GM12878 (cell line): ENCODE results near the gene RRAGD. TPM values are rescaled to one million over a fixed set of nuclear protein-coding genes. Genes with fewer than 3 reads are reported as not detected.

Experiments
- BCL11A ChIP-seq: IDR thresholded peaks from 2 replicates; pipeline ENCODE4 v1.6.1; 2011; ENCODE audit warnings: low read depth, low read length
- BCL3 ChIP-seq: IDR thresholded peaks from 2 replicates; pipeline ENCODE4 v1.6.1; 2011; ENCODE audit warnings: borderline replicate concordance, low read depth, mild to moderate bottlenecking, moderate library complexity, low read length; ENCODE audit not compliant: insufficient read depth, poor library complexity, severe bottlenecking
- CHD4 ChIP-seq: fragments of 200-600 bp; sonication (generic); IDR thresholded peaks from 2 replicates; pipeline ENCODE4 v1.6.1; 2016; ENCODE audit warnings: mild to moderate bottlenecking
- EGR1 ChIP-seq, 2 experiments: IDR thresholded peaks; 1 replicate in 1 of 2; 2 replicates in 1 of 2; pipeline ENCODE4 v1.6.1; 2011 to 2012; ENCODE audit warnings: low read depth in 2 of 2, low read length in 2 of 2, borderline replicate concordance in 1 of 2, mild to moderate bottlenecking in 1 of 2, moderate library complexity in 1 of 2
- ELK1 ChIP-seq: IDR thresholded peaks from 2 replicates; pipeline ENCODE4 v1.6.1; 2012; ENCODE audit warnings: low read depth, low read length, improper control_type of control experiment
- ETV6 ChIP-seq, 2 experiments: fragments of 450-650 bp in 1 of 2; IDR thresholded peaks in 1 of 2; conservative IDR thresholded peaks in 1 of 2; 2 replicates each; pipeline ENCODE4 v1.6.1; 2014; ENCODE audit warnings: antibody characterized with exemption in 1 of 2, borderline replicate concordance in 1 of 2, low read depth in 1 of 2, mild to moderate bottlenecking in 1 of 2, moderate library complexity in 1 of 2
- GABPA ChIP-seq: IDR thresholded peaks from 2 replicates; pipeline ENCODE4 v1.6.1; 2014; ENCODE audit warnings: antibody characterized with exemption, low read depth, mild to moderate bottlenecking, inconsistent platforms
- KAT2A ChIP-seq: conservative IDR thresholded peaks from 2 replicates; pipeline ENCODE4 v1.6.1; 2011; ENCODE audit warnings: low read depth, low read length; ENCODE audit not compliant: control insufficient read depth
- LARP7 ChIP-seq: fragments of 450-650 bp; IDR thresholded peaks from 2 replicates; pipeline ENCODE4 v1.6.1; 2017; ENCODE audit warnings: mild to moderate bottlenecking
- MYC ChIP-seq: IDR thresholded peaks from 2 replicates; pipeline ENCODE4 v1.6.1; 2011; ENCODE audit warnings: mild to moderate bottlenecking, low read length, moderate library complexity, inconsistent platforms; ENCODE audit not compliant: insufficient read depth, insufficient replicate concordance, insufficient read length, severe bottlenecking
- NR2C2 ChIP-seq: IDR thresholded peaks from 2 replicates; pipeline ENCODE4 v1.6.1; 2011; ENCODE audit warnings: borderline replicate concordance, low read depth; ENCODE audit not compliant: control insufficient read depth, insufficient read length
- RAD51 ChIP-seq: fragments of 450-650 bp; IDR thresholded peaks from 2 replicates; pipeline ENCODE4 v1.6.1; 2016; ENCODE audit warnings: moderate library complexity, mild to moderate bottlenecking, inconsistent platforms
- RCOR1 ChIP-seq: conservative IDR thresholded peaks from 2 replicates; pipeline ENCODE4 v1.6.1; 2012; ENCODE audit warnings: low read depth, low read length, improper control_type of control experiment
- RFX5 ChIP-seq: IDR thresholded peaks from 2 replicates; pipeline ENCODE4 v1.6.1; 2011; ENCODE audit warnings: low read depth, low read length, improper control_type of control experiment
- SUPT20H ChIP-seq: IDR thresholded peaks from 2 replicates; pipeline ENCODE4 v1.6.1; 2011; ENCODE audit warnings: low read depth, mild to moderate bottlenecking, low read length, moderate library complexity, borderline replicate concordance; ENCODE audit not compliant: control insufficient read depth
- TBL1XR1 ChIP-seq: IDR thresholded peaks from 2 replicates; pipeline ENCODE4 v1.6.1; 2012; ENCODE audit warnings: low read depth, low read length, improper control_type of control experiment
- TCF3 ChIP-seq: IDR thresholded peaks from 2 replicates; pipeline ENCODE4 v1.6.1; 2012; ENCODE audit warnings: low read depth, mild to moderate bottlenecking, low read length, borderline replicate concordance; ENCODE audit not compliant: insufficient read depth
- ZBTB40 ChIP-seq: fragments of 450-650 bp; IDR thresholded peaks from 2 replicates; pipeline ENCODE4 v1.6.1; 2016; ENCODE audit warnings: mild to moderate bottlenecking, moderate library complexity, borderline replicate concordance
- ZNF592 ChIP-seq: fragments of 450-650 bp; IDR thresholded peaks from 2 replicates; pipeline ENCODE4 v1.6.1; 2017; ENCODE audit warnings: mild to moderate bottlenecking, moderate library complexity
- ZNF622 ChIP-seq: fragments of 450-650 bp; IDR thresholded peaks from 2 replicates; pipeline ENCODE4 v1.6.1; 2017; ENCODE audit warnings: mild to moderate bottlenecking, inconsistent platforms
- polyA plus RNA-seq, 11 experiments: library from polyadenylated mRNA; depleted of rRNA in 4 of 11; unstranded in 6 of 11; stranded (reverse) in 5 of 11; fragments of >200 nt; fragmentation: Nextera tagmentation in 4 of 11; fragmentation: Illumina TruSeq in 1 of 11; extraction: Ambion mirVana in 4 of 11; extraction: Trizol in 1 of 11; gene quantifications; 1 replicate in 1 of 11; 2 replicates in 10 of 11; pipeline versions ENCODE4 v1.2.1 to v1.2.3, GENCODE V29; 2011 to 2016; ENCODE audit warnings: inconsistent platforms in 2 of 11, missing spikeins in 2 of 11, low read depth in 1 of 11
- total RNA-seq, 4 experiments: library from RNA; depleted of rRNA in 3 of 4; stranded (reverse); fragments of >200 nt in 3 of 4; fragmentation: Illumina TruSeq in 1 of 4; extraction: Trizol in 1 of 4; gene quantifications; 2 replicates each; pipeline versions ENCODE4 v1.2.1 to v1.2.3, GENCODE V29; 2013 to 2021

The RRAGD gene
- total and polyA plus RNA-seq, 10 of the 15 experiments (the other 5 are each of a cell fraction or from before 2014, with no cell fraction given): 4.6 to 17.4 (median 8.5) TPM

- TF ChIP-seq ZNF592 (no peak), ZBTB40 (no peak; the same call in none of the 2 replicates), ETV6 (conservative IDR thresholded peaks at IDR 0.05 in 1 of 2, IDR thresholded peaks at IDR 0.05 in 1 of 2; ENCODE audit: borderline replicate concordance in 1 of 2, low read depth in 1 of 2) (0 out of 4 replicates have a peak, but pooled peaks of 1 of the 2 experiments have one; percentile 9), BCL11A (no peak), ZNF622 (no peak), GABPA (no peak), EGR1 (IDR thresholded peaks at IDR 0.05; ENCODE audit: borderline replicate concordance in 1 of 2, low read depth in 2 of 2, low read length in 2 of 2) (no peak), SUPT20H (no peak), MYC (no peak), RCOR1 (no peak), RFX5 (no peak), NR2C2 (no peak), TCF3 (no peak), LARP7 (no peak), TBL1XR1 (no peak), KAT2A (no peak), CHD4 (no peak), RAD51 (peak; percentile 47; the same call in 1 of the 2 replicates), BCL3 (no peak), ELK1 (no peak)
Observed at GRCh38 chr6:89372506-89372901, 39.6 kb downstream of the RRAGD start (continued).
